SK-N-SH treated with all-trans-retinoic acid at 6 μM for 48 hours (cell line): ENCODE measurements around the gene KLHL1.

Source experiments
- ATAC-seq: fragments of 200-7000 bp; cut with Tn5 transposase; 3 replicates; pipeline ENCODE4 v1.9.1; 2020; ENCODE audit warnings: mild to moderate bottlenecking, moderate library complexity
- BACH2 ChIP-seq: fragments of 250-450 bp; sonication (Bioruptor Pico); IDR thresholded peaks from 2 replicates; pipeline ENCODE4 v1.9.0; 2021; ENCODE audit warnings: mild to moderate bottlenecking, borderline replicate concordance
- CSDC2 ChIP-seq: fragments of 250-450 bp; sonication (Bioruptor Pico); IDR thresholded peaks from 2 replicates; pipeline ENCODE4 v1.5.0; 2020; ENCODE audit warnings: mild to moderate bottlenecking, moderate library complexity
- ESRRG ChIP-seq: fragments of 250-450 bp; sonication (Bioruptor Pico); IDR thresholded peaks from 2 replicates; pipeline ENCODE4 v1.6.1; 2021; ENCODE audit warnings: mild to moderate bottlenecking
- GLIS3 ChIP-seq: fragments of 250-450 bp; sonication (Bioruptor Pico); IDR thresholded peaks from 2 replicates; pipeline ENCODE4 v1.5.0; 2020; ENCODE audit warnings: mild to moderate bottlenecking, moderate library complexity
- ISL1 ChIP-seq: fragments of 250-450 bp; sonication (Bioruptor Pico); IDR thresholded peaks from 2 replicates; pipeline ENCODE4 v2.1.2; 2022; ENCODE audit warnings: mild to moderate bottlenecking, moderate library complexity
- OSR1 ChIP-seq: fragments of 250-450 bp; sonication (Bioruptor Pico); IDR thresholded peaks from 2 replicates; pipeline ENCODE4 v1.8.0; 2022; ENCODE audit warnings: moderate library complexity, mild to moderate bottlenecking, inconsistent platforms
- PPARA ChIP-seq: fragments of 250-450 bp; sonication (Bioruptor Pico); IDR thresholded peaks from 2 replicates; pipeline ENCODE4 v1.5.0; 2020; ENCODE audit warnings: mild to moderate bottlenecking, borderline replicate concordance
- RARB ChIP-seq: fragments of 250-450 bp; sonication (Bioruptor Pico); IDR thresholded peaks from 2 replicates; pipeline ENCODE4 v1.8.0; 2021; ENCODE audit warnings: mild to moderate bottlenecking, moderate library complexity
- SNAI2 ChIP-seq: fragments of 250-450 bp; sonication (Bioruptor Pico); IDR thresholded peaks from 2 replicates; pipeline ENCODE4 v1.5.0; 2020; ENCODE audit warnings: mild to moderate bottlenecking, moderate library complexity
- TCF4 ChIP-seq: fragments of 250-450 bp; sonication (Bioruptor Pico); IDR thresholded peaks from 2 replicates; pipeline ENCODE4 v1.8.0; 2021; ENCODE audit warnings: mild to moderate bottlenecking, moderate library complexity, borderline replicate concordance
- TOX ChIP-seq: fragments of 250-450 bp; sonication (Bioruptor Pico); IDR thresholded peaks from 2 replicates; pipeline ENCODE4 v1.8.0; 2021; ENCODE audit warnings: mild to moderate bottlenecking, moderate library complexity, borderline replicate concordance
- ZC3H10 ChIP-seq: fragments of 250-450 bp; sonication (Bioruptor Pico); IDR thresholded peaks from 2 replicates; pipeline ENCODE4 v1.5.1; 2021; ENCODE audit warnings: mild to moderate bottlenecking, moderate library complexity
- ZFP3 ChIP-seq: fragments of 250-450 bp; sonication (Bioruptor Pico); IDR thresholded peaks from 2 replicates; pipeline ENCODE4 v1.5.0; 2020; ENCODE audit warnings: mild to moderate bottlenecking, moderate library complexity
- ZFP30 ChIP-seq: fragments of 450-650 bp; formaldehyde crosslinking; IDR thresholded peaks from 2 replicates; pipeline ENCODE4 v1.5.0; 2022; ENCODE audit warnings: mild to moderate bottlenecking, moderate library complexity
- ZNF565 ChIP-seq: fragments of 450-650 bp; formaldehyde crosslinking; conservative IDR thresholded peaks from 2 replicates; pipeline ENCODE4 v1.5.0; 2020; ENCODE audit warnings: low read depth, mild to moderate bottlenecking, moderate library complexity
- ZNF70 ChIP-seq: fragments of 450-650 bp; formaldehyde crosslinking; IDR thresholded peaks from 2 replicates; pipeline ENCODE4 v1.5.0; 2020; ENCODE audit warnings: mild to moderate bottlenecking, moderate library complexity
- ZNF8 ChIP-seq: fragments of 450-650 bp; formaldehyde crosslinking; IDR thresholded peaks from 2 replicates; pipeline ENCODE4 v1.5.0; 2020; ENCODE audit warnings: mild to moderate bottlenecking, moderate library complexity
- TF ChIP-seq, protein P1 (sequence below): fragments of 250-450 bp; sonication (Bioruptor Pico); IDR thresholded peaks from 2 replicates; pipeline ENCODE4 v1.5.1; 2021; ENCODE audit warnings: mild to moderate bottlenecking, moderate library complexity
- TF ChIP-seq, protein P2 (sequence below): fragments of 250-450 bp; sonication (Bioruptor Pico); IDR thresholded peaks from 2 replicates; pipeline ENCODE4 v1.8.0; 2020; ENCODE audit warnings: mild to moderate bottlenecking, moderate library complexity, borderline replicate concordance
- TF ChIP-seq, protein P3 (sequence below): fragments of 250-450 bp; sonication (Bioruptor Pico); IDR thresholded peaks from 2 replicates; pipeline ENCODE4 v1.5.1; 2020; ENCODE audit warnings: low read depth, mild to moderate bottlenecking, moderate library complexity
- TF ChIP-seq, protein P4 (sequence below): fragments of 250-450 bp; sonication (Bioruptor Pico); IDR thresholded peaks from 2 replicates; pipeline ENCODE4 v1.5.0; 2020; ENCODE audit warnings: mild to moderate bottlenecking, moderate library complexity

Gene KLHL1

DNA sequence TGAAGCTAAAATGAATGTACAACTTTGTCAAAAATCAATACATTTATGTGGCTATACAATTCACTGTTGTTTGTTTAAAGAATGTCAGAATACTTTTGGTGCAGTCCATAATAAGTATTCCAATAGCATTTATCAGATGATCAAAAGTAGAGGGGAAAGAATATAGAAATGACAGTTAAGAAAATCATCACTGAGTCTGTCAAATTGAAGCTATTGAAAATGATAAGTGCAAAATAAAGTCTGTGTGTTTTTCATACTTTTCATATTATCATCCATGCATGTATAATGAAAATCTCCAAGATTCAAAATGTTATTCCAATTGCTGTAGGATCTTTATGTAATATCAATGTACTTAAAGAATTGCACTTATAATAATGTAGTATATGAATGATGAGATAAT, 93.9 kb downstream of the KLHL1 start:
- ATAC-seq, result no peak
- no peak for TF ChIP-seq ZFP30 (CRISPR knock-in tag)

DNA sequence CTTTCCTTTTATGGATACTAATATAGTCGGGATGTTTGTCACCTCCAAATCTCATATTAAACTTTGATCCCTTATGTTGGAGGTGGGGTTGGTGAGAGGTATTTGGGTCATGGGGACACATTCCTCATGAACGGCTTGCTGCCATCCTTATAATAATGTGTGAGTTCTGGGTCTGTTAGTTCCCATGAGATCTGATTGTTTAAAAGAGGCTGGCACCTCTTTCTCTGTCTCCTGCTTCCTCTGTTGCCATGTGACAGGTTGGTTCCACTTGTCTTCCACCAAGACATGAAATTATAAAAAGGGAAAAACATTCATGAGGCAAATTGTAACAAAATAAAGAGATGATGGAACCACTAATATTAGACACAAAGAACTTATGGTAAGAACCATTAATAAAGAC, 108.4 kb downstream of the KLHL1 start:
- no peak for TF ChIP-seq ZC3H10 (CRISPR knock-in tag)
- TF ChIP-seq ZNF565 (CRISPR knock-in tag), result no peak
- TF ChIP-seq, protein P1, sequence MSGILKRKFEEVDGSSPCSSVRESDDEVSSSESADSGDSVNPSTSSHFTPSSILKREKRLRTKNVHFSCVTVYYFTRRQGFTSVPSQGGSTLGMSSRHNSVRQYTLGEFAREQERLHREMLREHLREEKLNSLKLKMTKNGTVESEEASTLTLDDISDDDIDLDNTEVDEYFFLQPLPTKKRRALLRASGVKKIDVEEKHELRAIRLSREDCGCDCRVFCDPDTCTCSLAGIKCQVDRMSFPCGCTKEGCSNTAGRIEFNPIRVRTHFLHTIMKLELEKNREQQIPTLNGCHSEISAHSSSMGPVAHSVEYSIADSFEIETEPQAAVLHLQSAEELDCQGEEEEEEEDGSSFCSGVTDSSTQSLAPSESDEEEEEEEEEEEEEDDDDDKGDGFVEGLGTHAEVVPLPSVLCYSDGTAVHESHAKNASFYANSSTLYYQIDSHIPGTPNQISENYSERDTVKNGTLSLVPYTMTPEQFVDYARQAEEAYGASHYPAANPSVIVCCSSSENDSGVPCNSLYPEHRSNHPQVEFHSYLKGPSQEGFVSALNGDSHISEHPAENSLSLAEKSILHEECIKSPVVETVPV, result no peak
- TF ChIP-seq OSR1, result no peak
- no peak for TF ChIP-seq SNAI2
- no peak for TF ChIP-seq CSDC2 (CRISPR knock-in tag)
- no peak for TF ChIP-seq BACH2 (CRISPR knock-in tag)
- TF ChIP-seq, protein P2, sequence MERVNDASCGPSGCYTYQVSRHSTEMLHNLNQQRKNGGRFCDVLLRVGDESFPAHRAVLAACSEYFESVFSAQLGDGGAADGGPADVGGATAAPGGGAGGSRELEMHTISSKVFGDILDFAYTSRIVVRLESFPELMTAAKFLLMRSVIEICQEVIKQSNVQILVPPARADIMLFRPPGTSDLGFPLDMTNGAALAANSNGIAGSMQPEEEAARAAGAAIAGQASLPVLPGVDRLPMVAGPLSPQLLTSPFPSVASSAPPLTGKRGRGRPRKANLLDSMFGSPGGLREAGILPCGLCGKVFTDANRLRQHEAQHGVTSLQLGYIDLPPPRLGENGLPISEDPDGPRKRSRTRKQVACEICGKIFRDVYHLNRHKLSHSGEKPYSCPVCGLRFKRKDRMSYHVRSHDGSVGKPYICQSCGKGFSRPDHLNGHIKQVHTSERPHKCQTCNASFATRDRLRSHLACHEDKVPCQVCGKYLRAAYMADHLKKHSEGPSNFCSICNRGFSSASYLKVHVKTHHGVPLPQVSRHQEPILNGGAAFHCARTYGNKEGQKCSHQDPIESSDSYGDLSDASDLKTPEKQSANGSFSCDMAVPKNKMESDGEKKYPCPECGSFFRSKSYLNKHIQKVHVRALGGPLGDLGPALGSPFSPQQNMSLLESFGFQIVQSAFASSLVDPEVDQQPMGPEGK (CRISPR knock-in tag), result no peak
- no peak for ATAC-seq

DNA sequence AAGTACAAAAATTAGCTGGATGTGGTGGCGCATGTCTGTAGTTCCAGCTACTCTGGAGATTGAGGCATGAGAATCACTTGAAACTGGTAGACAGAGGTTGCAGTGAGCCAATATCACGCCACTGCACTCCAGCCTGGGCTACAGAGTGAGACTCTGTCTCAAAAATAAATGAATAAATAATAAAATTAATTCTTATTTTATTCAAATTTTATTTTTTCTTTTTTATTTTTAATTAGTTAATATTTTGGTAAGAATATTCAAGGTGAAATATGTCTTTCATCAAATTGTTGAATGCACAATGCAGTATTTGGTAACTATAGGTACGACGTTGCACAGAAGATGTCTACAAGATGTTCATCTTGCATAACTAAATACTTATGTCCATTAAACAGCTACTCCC, 111.2 kb downstream of the KLHL1 start:
- ATAC-seq, result no peak
- TF ChIP-seq, protein P3, sequence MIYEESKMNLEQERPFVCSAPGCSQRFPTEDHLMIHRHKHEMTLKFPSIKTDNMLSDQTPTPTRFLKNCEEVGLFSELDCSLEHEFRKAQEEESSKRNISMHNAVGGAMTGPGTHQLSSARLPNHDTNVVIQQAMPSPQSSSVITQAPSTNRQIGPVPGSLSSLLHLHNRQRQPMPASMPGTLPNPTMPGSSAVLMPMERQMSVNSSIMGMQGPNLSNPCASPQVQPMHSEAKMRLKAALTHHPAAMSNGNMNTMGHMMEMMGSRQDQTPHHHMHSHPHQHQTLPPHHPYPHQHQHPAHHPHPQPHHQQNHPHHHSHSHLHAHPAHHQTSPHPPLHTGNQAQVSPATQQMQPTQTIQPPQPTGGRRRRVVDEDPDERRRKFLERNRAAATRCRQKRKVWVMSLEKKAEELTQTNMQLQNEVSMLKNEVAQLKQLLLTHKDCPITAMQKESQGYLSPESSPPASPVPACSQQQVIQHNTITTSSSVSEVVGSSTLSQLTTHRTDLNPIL (CRISPR knock-in tag), result no peak
- no peak for TF ChIP-seq ESRRG (CRISPR knock-in tag)
- TF ChIP-seq, protein P2 (CRISPR knock-in tag), result no peak
- TF ChIP-seq ZNF8 (CRISPR knock-in tag), result no peak
- no peak for TF ChIP-seq PPARA (CRISPR knock-in tag)
- TF ChIP-seq RARB (CRISPR knock-in tag), result no peak
- TF ChIP-seq TOX (CRISPR knock-in tag), result no peak

DNA sequence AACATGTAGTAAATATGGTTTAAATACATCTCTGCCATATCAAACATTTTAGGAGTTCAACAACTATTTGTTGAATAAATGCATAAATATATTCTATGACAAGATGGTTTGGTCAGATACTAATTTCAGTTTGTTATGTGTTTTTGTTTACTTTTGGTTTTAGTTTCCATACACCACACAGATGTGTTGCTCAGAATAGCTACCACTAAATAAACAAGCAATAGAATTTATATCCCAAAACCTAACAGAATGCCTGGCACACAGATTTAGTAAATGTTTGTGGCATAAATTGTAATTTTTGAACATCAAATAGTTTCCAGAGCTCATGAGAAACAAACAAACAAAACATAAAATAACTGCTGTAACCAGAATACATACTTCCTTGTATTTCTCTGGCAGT, 127.5 kb downstream of the KLHL1 start:
- ATAC-seq, result no peak
- TF ChIP-seq, protein P2 (CRISPR knock-in tag), result no peak
- TF ChIP-seq ISL1 (CRISPR knock-in tag), result no peak
- TF ChIP-seq SNAI2, result no peak
- TF ChIP-seq, protein P4, sequence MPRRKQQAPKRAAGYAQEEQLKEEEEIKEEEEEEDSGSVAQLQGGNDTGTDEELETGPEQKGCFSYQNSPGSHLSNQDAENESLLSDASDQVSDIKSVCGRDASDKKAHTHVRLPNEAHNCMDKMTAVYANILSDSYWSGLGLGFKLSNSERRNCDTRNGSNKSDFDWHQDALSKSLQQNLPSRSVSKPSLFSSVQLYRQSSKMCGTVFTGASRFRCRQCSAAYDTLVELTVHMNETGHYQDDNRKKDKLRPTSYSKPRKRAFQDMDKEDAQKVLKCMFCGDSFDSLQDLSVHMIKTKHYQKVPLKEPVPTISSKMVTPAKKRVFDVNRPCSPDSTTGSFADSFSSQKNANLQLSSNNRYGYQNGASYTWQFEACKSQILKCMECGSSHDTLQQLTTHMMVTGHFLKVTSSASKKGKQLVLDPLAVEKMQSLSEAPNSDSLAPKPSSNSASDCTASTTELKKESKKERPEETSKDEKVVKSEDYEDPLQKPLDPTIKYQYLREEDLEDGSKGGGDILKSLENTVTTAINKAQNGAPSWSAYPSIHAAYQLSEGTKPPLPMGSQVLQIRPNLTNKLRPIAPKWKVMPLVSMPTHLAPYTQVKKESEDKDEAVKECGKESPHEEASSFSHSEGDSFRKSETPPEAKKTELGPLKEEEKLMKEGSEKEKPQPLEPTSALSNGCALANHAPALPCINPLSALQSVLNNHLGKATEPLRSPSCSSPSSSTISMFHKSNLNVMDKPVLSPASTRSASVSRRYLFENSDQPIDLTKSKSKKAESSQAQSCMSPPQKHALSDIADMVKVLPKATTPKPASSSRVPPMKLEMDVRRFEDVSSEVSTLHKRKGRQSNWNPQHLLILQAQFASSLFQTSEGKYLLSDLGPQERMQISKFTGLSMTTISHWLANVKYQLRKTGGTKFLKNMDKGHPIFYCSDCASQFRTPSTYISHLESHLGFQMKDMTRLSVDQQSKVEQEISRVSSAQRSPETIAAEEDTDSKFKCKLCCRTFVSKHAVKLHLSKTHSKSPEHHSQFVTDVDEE (CRISPR knock-in tag), result no peak
- no peak for TF ChIP-seq ZFP3
- no peak for TF ChIP-seq ZNF70 (CRISPR knock-in tag)
- TF ChIP-seq TCF4 (CRISPR knock-in tag), result no peak
- TF ChIP-seq, protein P1, result no peak
- TF ChIP-seq ZC3H10 (CRISPR knock-in tag), result no peak
- no peak for TF ChIP-seq GLIS3
- TF ChIP-seq ZNF8 (CRISPR knock-in tag), result no peak
- no peak for TF ChIP-seq OSR1
- TF ChIP-seq CSDC2 (CRISPR knock-in tag), result no peak
- TF ChIP-seq BACH2 (CRISPR knock-in tag), result no peak
- TF ChIP-seq RARB (CRISPR knock-in tag), result no peak
- TF ChIP-seq, all 23 proteins: peak for 0
